Fibroblast of lung (primary cell): ENCODE measurements around the gene WWC2. TPM values are rescaled to one million over a fixed set of nuclear protein-coding genes. Genes with fewer than 3 reads are reported as not detected.

Source experiments
- DNase-seq, 2 donors: peaks; one replicate each; pipeline versions ENCODE4 v3.0.0 to v3.0.0-alpha.2; 2010; ENCODE audit warnings: low read depth in 2 of 2
- H2AFZ ChIP-seq: 2 replicates; pipeline ENCODE4 v1.5.1; 2012; ENCODE audit warnings: low read length, control low read depth, inconsistent platforms
- H3K27ac ChIP-seq: 2 replicates; pipeline ENCODE4 v1.5.1; 2011; ENCODE audit warnings: low read length, control low read depth; ENCODE audit not compliant: insufficient read depth
- H3K27me3 ChIP-seq: 2 replicates; pipeline ENCODE4 v1.5.1; 2011; ENCODE audit warnings: mild to moderate bottlenecking, low read length; ENCODE audit not compliant: control insufficient read depth, insufficient read depth
- H3K36me3 ChIP-seq: 2 replicates; pipeline ENCODE4 v1.5.1; 2011; ENCODE audit warnings: low read length; ENCODE audit not compliant: control insufficient read depth, insufficient read depth
- H3K4me1 ChIP-seq: 2 replicates; pipeline ENCODE4 v1.5.1; 2011; ENCODE audit warnings: low read length; ENCODE audit not compliant: control insufficient read depth, insufficient read depth; ENCODE audit errors: extremely low read depth
- H3K4me2 ChIP-seq: 2 replicates; pipeline ENCODE4 v1.5.1; 2011; ENCODE audit warnings: low read length, control low read depth; ENCODE audit not compliant: insufficient read depth; ENCODE audit errors: extremely low read depth
- H3K4me3 ChIP-seq, 4 experiments: fragments of 200-600 bp in 1 of 4; sonication (generic) in 1 of 4; replicated peaks in 1 of 4; 2 replicates each; pipeline ENCODE4 v1.5.1; 2011 to 2016; ENCODE audit warnings: low read length in 4 of 4, low read depth in 3 of 4, mild to moderate bottlenecking in 3 of 4, control low read depth in 2 of 4, inconsistent platforms in 1 of 4, mixed read lengths in 1 of 4; ENCODE audit not compliant: insufficient read depth in 1 of 4; ENCODE audit errors: control extremely low read depth in 1 of 4
- H3K79me2 ChIP-seq: 2 replicates; pipeline ENCODE4 v1.5.1; 2012; ENCODE audit warnings: mild to moderate bottlenecking, low read length, inconsistent platforms; ENCODE audit not compliant: control insufficient read depth, insufficient read depth
- H3K9ac ChIP-seq: 2 replicates; pipeline ENCODE4 v1.5.1; 2011; ENCODE audit warnings: mild to moderate bottlenecking, low read length, control low read depth; ENCODE audit not compliant: insufficient read depth
- H3K9me3 ChIP-seq: 2 replicates; pipeline ENCODE4 v1.5.1; 2012; ENCODE audit warnings: low read depth, low read length; ENCODE audit not compliant: control insufficient read depth, insufficient read depth
- H4K20me1 ChIP-seq: 2 replicates; pipeline ENCODE4 v1.5.1; 2011; ENCODE audit warnings: low read length; ENCODE audit not compliant: control insufficient read depth, insufficient read depth; ENCODE audit errors: extremely low read depth
- CTCF ChIP-seq, 2 donors: IDR thresholded peaks in 1 of 2; conservative IDR thresholded peaks in 1 of 2; 1 replicate in 1 of 2; 2 replicates in 1 of 2; pipeline ENCODE4 v1.5.1; 2011 to 2012; ENCODE audit warnings: low read length in 2 of 2, control low read depth in 1 of 2, inconsistent platforms in 1 of 2, low read depth in 1 of 2, mild to moderate bottlenecking in 1 of 2
- EZH2 ChIP-seq: IDR thresholded peaks from 2 replicates; pipeline ENCODE4 v1.5.1; 2012; ENCODE audit warnings: low read length, control low read depth, mild to moderate bottlenecking; ENCODE audit errors: missing control alignments
- polyA plus RNA-seq, 2 donors: library from polyadenylated mRNA; depleted of rRNA in 1 of 2; stranded (reverse) in 1 of 2; unstranded in 1 of 2; fragments of >200 nt; gene quantifications; 2 replicates each; pipeline ENCODE4 v1.2.1, GENCODE V29; 2011 to 2012; ENCODE audit warnings: missing spikeins in 1 of 2
- total RNA-seq: library from RNA; depleted of rRNA; stranded (reverse); fragments of >200 nt; gene quantifications from 2 replicates; pipeline ENCODE4 v1.2.1, GENCODE V29; 2014

The WWC2 gene
- total and polyA plus RNA-seq, 2 donors (not counting 1 experiment from before 2014, with no cell fraction given): 31.6 to 34.0 TPM

GRCh38 chr4:183330841-183331240 is 231.8 kb downstream of the WWC2 start:
- no peak overlapping the region for H3K27ac ChIP-seq
- H3K79me2 ChIP-seq: no peaks in the 10 kb centered on the region
- DNase-seq: no peak
- no peak overlapping the region for H2AFZ ChIP-seq
- no peak overlapping the region for H3K9ac ChIP-seq
- no peak overlapping the region for H3K4me3 ChIP-seq
- H3K9me3 ChIP-seq: no peaks in the 10 kb centered on the region
- no peaks in the 10 kb centered on the region for H4K20me1 ChIP-seq
- H3K4me1 ChIP-seq: peaks cover 11% of the 10 kb centered on the region
- TF ChIP-seq CTCF (conservative IDR thresholded peaks at IDR 0.05 in 1 of 2, IDR thresholded peaks at IDR 0.05 in 1 of 2; ENCODE audit: low read depth in 1 of 2, low read length in 2 of 2) (no peak), EZH2 (no peak)
- H3K27me3 ChIP-seq: no peaks in the 10 kb centered on the region
- H3K4me2 ChIP-seq: no peak overlapping the region
- no peaks in the 10 kb centered on the region for H3K36me3 ChIP-seq

GRCh38 chr4:183332447-183332846 is 233.4 kb downstream of the WWC2 start:
- H3K4me3 ChIP-seq: no peak overlapping the region
- DNase-seq: no peak
- H3K9me3 ChIP-seq: no peaks in the 10 kb centered on the region
- H3K4me1 ChIP-seq: peaks cover 12% of the 10 kb centered on the region
- no peaks in the 10 kb centered on the region for H3K27me3 ChIP-seq
- no peaks in the 10 kb centered on the region for H3K36me3 ChIP-seq
- no peak for TF ChIP-seq EZH2
- no peak for TF ChIP-seq CTCF (conservative IDR thresholded peaks at IDR 0.05 in 1 of 2, IDR thresholded peaks at IDR 0.05 in 1 of 2; ENCODE audit: low read depth in 1 of 2, low read length in 2 of 2)
- H3K9ac ChIP-seq: no peak overlapping the region
- no peaks in the 10 kb centered on the region for H3K79me2 ChIP-seq
- no peak overlapping the region for H3K4me2 ChIP-seq
- H3K27ac ChIP-seq: no peak overlapping the region
- H4K20me1 ChIP-seq: no peaks in the 10 kb centered on the region
- no peak overlapping the region for H2AFZ ChIP-seq

GRCh38 chr4:183333202-183333601 is 234.1 kb downstream of the WWC2 start:
- no peak overlapping the region for H3K27ac ChIP-seq
- H3K4me2 ChIP-seq: no peak overlapping the region
- no peak for DNase-seq
- no peaks in the 10 kb centered on the region for H3K36me3 ChIP-seq
- no peak for TF ChIP-seq CTCF (conservative IDR thresholded peaks at IDR 0.05 in 1 of 2, IDR thresholded peaks at IDR 0.05 in 1 of 2; ENCODE audit: low read depth in 1 of 2, low read length in 2 of 2)
- TF ChIP-seq EZH2: no peak
- no peaks in the 10 kb centered on the region for H3K79me2 ChIP-seq
- H3K9me3 ChIP-seq: no peaks in the 10 kb centered on the region
- H3K4me1 ChIP-seq: peaks cover 12% of the 10 kb centered on the region
- H4K20me1 ChIP-seq: no peaks in the 10 kb centered on the region
- no peak overlapping the region for H3K9ac ChIP-seq
- no peak overlapping the region for H3K4me3 ChIP-seq
- no peaks in the 10 kb centered on the region for H3K27me3 ChIP-seq
- H2AFZ ChIP-seq: no peak overlapping the region
